Jurkat, Clone E6-1 (cell line): Measurements from ENCODE around the gene LRP3.
"Not testable (repeated sequence)": the region's sequence is repeated elsewhere in the genome, so short reads cannot be mapped to it uniquely, and the experiment has no call there.

ENCODE experiments used
- DNase-seq: peaks from one replicate; pipeline ENCODE4 v3.0.0-alpha.2; 2011; ENCODE audit warnings: low read depth, low spot score
- H3K4me3 ChIP-seq: 2 replicates; pipeline ENCODE4 v1.5.1; 2011; ENCODE audit warnings: mild to moderate bottlenecking, low read length, control low read depth, moderate library complexity

Gene LRP3

GRCh38 chr19:33199441-33200265, 5.5 kb downstream of the LRP3 start:
- no peak overlapping the region for H3K4me3 ChIP-seq
- no peak for DNase-seq

GRCh38 chr19:33201473-33201872, 7.3 kb downstream of the LRP3 start:
- DNase-seq, result no peak
- H3K4me3 ChIP-seq, result no peak overlapping the region

DNA sequence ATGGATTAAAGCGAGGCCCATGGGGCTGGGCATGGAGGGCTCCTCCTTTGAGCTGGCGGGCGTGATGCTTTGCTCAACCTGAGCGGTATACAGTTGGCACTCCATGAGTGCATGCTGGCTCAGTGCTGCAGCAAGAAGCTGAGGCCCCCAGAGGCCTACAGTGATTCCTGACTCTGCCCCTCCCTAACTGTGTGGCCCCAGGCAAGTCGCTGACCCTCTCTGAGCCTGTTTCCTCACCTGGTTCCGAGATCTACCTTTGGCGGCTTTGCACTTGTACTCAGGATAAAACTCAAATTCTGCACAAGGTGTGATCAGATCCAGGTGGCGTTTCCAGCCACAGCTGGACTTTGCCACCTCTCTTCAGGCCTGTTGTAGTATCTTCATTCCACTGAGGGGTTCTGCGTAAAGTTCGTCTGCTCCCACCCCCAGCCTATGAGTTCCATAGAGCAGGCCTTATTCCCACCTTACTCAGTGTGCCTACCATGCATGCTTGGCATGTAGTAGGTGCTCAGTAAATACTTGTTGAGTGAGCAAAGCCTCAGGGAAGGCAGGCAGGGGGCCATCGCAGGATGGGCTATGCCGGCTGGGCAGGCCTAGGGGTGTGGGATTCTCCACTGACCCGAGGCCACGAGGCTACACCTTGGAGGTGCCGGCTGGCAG, 7.9 kb downstream of the LRP3 start:
- H3K4me3 ChIP-seq, result no peak overlapping the region
- DNase-seq, result no peak

DNA sequence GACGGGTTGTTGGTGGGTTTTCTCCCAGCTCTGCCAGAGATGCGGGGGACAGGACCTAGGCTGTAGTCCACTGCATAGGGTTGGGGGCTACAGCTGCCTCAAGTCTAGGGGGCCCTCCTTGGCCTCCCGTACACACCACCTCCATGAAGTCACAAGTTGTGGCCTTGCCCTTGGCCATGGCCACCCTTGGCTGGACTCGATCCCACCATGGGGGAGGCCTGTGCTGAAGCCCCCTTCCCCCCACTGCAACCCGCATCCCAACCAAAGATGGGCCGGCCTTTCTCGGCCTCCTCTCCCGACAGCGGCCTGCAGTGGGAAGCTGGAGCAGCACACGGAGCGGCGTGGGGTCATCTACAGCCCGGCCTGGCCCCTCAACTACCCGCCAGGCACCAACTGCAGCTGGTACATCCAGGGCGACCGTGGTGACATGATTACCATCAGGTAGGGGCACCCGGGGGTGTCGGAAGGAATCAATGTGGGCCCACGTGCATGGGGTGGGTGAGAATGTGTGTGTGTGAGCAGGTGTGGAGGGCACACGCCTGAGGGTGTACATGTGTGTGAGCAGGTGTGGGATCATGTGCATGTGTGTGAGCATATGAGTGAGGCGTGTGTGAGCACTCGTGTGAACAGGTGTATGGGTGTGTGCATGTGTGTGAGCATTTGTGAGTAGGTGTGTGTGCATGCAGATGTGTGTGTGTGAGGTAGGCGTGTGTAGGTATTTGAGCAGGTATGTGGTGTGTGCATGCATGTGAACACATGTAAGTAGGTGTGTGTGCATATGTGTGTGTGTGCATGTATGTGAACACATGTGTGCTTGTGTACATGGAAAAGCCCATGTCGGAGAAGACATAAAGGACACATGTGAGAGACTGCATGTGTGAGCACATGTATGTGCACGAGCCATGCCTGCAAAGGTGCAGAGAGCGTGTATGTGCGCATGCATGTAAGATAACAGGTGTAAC, 8.7 kb downstream of the LRP3 start:
- no peak overlapping the region for H3K4me3 ChIP-seq
- DNase-seq, result no peak

GRCh38 chr19:33203529-33203928, 9.4 kb downstream of the LRP3 start:
- H3K4me3 ChIP-seq, result no peak overlapping the region
- DNase-seq, result no peak

DNA sequence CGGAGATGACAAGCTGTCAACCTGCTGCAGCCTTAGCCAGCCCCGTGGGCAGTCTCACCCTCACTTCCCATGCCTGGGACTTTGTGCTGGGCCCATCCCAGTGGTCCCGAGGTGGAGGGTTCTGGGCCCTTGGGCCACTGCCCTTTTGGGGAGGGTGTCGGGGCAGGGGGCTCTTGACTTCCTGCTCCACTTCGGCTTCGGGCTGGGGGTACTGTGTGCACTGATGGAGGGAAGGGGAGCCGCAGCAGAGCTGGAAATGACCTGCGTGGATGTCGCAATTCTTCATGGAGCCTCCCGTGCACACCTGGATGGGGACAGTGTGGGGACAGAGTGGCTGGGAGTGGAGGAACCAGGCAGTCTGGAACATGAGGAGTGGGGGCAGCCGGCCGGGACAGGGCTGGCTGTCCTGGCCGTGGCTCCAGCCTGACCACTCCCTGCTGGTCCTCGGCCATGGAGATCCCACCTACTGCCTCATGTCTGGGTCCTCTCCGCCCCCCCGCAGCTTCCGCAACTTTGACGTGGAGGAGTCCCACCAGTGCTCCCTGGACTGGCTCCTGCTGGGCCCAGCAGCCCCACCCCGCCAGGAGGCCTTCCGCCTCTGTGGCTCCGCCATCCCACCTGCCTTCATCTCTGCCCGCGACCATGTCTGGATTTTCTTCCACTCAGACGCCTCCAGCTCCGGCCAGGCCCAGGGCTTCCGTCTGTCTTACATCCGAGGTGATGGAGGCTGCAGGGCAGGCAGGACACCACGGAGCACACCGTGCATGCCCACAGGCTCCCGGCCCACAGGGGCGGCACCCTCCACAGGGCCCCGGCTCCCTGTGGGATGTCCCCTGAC, 10.2 kb downstream of the LRP3 start:
- H3K4me3 ChIP-seq, result no peak overlapping the region
- no peak for DNase-seq

- no peak overlapping the region for H3K4me3 ChIP-seq
- no peak for DNase-seq
Observed at GRCh38 chr19:33205110-33205509, 11.0 kb downstream of the LRP3 start.

DNA sequence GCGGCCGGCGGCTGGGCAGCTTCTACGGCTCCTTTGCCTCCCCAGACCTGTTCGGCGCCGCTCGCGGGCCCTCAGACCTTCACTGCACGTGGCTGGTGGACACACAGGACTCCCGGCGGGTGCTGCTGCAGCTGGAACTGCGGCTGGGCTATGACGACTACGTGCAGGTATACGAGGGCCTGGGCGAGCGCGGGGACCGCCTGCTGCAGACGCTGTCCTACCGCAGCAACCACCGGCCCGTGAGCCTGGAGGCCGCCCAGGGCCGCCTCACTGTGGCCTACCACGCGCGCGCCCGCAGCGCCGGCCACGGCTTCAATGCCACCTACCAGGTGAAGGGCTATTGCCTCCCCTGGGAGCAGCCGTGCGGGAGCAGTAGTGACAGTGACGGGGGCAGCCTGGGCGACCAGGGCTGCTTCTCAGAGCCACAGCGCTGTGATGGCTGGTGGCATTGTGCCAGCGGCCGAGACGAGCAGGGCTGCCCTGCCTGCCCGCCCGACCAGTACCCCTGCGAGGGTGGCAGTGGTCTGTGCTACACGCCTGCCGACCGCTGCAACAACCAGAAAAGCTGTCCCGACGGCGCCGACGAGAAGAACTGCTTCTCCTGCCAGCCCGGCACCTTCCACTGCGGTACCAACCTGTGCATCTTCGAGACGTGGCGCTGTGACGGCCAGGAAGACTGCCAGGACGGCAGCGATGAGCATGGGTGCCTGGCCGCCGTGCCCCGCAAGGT, 11.6 kb downstream of the LRP3 start:
- DNase-seq, result no peak
- H3K4me3 ChIP-seq, result no peak overlapping the region

DNA sequence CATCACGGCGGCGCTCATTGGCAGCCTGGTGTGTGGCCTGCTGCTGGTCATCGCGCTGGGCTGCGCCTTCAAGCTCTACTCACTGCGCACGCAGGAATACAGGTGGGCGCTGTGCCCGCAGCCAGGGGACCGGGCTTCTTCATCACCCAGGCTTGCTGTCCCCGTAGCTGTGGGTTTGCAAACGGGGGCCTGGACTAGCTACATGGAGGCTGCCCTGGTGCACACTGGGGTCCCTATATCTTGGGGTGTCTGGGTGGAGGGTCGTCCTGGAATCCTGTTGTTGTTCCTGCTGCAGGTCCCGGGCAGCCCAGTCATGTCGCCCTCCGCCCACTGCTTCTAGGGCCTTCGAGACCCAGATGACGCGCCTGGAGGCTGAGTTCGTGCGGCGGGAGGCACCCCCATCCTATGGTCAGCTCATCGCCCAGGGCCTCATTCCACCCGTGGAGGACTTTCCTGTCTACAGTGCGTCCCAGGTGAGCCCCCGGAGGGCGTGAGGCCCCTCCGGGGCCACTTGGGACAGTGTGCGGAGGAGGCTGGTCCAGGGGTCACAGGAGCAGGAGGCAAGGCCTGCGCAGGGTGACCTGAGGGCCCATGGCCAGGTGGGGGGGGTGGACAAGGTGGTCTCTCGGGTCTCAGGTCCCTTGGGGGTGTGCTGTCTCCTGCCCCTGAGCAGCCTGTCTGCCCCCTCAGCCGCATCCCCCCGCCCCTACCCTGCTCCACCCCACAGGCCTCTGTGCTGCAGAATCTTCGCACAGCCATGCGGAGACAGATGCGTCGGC, 12.3 kb downstream of the LRP3 start:
- no peak overlapping the region for H3K4me3 ChIP-seq
- DNase-seq, result no peak

GRCh38 chr19:33207040-33207620, 13.0 kb downstream of the LRP3 start:
- H3K4me3 ChIP-seq, result no peak overlapping the region
- no peak for DNase-seq

GRCh38 chr19:33207903-33208302, 13.8 kb downstream of the LRP3 start:
- DNase-seq, result no peak
- H3K4me3 ChIP-seq, result no peak overlapping the region

GRCh38 chr19:33208371-33208895, 14.3 kb downstream of the LRP3 start:
- no peak overlapping the region for H3K4me3 ChIP-seq
- DNase-seq, result no peak

DNA sequence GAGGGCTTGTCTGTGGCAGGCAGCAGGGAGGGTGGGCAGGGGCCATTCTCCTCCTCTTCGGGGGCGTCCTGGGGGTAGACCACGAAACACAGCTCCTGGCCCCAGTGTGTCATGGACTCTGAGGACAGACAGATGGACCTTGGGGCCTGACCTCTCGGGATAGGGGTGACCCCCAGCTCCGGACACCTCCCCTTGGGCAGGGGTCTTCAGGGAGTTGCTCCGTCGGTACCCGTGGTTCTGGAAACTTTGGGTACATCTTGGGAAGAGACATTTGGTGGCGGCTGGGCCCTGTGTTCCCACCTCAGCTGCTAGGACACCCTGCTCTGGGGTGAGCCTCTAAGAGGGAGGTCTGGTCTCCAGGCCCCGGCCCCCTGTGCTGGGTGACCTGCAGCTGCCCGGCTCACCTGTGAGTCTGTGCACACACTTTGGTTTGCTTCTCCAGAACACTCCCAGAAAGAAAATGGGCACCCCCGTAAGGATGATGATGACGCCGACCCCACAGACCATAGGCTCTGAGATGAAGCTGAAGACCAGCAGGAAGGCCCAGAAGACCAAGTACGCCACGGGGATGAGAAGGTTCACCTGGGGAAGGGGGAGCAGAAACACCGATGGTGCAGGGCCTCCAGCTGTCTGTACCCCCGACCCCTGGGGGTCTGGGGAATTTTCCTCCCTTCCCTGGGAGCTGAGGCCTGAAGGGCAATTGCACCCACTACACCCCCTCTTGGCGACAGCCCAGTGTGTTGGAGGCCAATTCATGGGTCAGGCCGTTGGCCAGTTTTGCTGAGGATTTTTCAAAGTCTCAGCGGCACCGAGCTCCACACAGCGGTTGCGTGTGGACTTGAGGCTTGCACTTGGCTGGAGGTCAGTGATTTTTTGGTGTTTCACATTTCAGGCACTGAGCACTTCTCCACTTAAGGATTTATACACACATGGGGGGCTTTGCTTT, 15.0 kb downstream of the LRP3 start:
- no peak overlapping the region for H3K4me3 ChIP-seq
- no peak for DNase-seq

- DNase-seq, H3K4me3 ChIP-seq: not testable (repeated sequence)
Observed at GRCh38 chr19:33209850-33210230, 15.7 kb downstream of the LRP3 start.

- DNase-seq, result no peak
- no peak overlapping the region for H3K4me3 ChIP-seq
Observed at GRCh38 chr19:33210266-33210940, 16.3 kb downstream of the LRP3 start.
